Caco-2 (cell line): ENCODE measurements around the gene APOM. TPM values are rescaled to one million over a fixed set of nuclear protein-coding genes. Genes with fewer than 3 reads are reported as not detected.

Experiments
- BruUV-seq: library from RNA; stranded (reverse); fragments of 400-500 nt; replicated peaks from 2 replicates; lab custom pipeline; 2021; lab: Mats Ljungman, UMichigan
- CTCF ChIA-PET: fragments of 300-600 bp; sonication (Branson Sonifier 250); formaldehyde crosslinking; loops from one replicate; lab custom pipeline; 2022; ENCODE audit warnings: antibody characterized with exemption; lab: Charles Lee
- POLR2A ChIA-PET: fragments of 300-600 bp; sonication (Branson Sonifier 250); formaldehyde crosslinking; loops from one replicate; lab custom pipeline; 2022; ENCODE audit warnings: antibody characterized with exemption; lab: Charles Lee
- DNase-seq, 2 experiments: peaks; one replicate each; pipeline versions ENCODE4 v3.0.0 to v3.0.0-alpha.2; 2020 to 2022
- H3K27me3 ChIP-seq: replicated peaks from 2 replicates; pipeline ENCODE4 v1.6.0; 2011; ENCODE audit warnings: low read length; ENCODE audit not compliant: control insufficient read depth, insufficient read depth
- H3K36me3 ChIP-seq: 2 replicates; pipeline ENCODE4 v1.5.1; 2011; ENCODE audit warnings: low read length; ENCODE audit not compliant: control insufficient read depth, insufficient read depth
- H3K4me1 ChIP-seq: fragments of 250-450 bp; sonication (Bioruptor Pico); 2 replicates; pipeline ENCODE4 v1.5.1; 2020; ENCODE audit warnings: mild to moderate bottlenecking
- H3K4me3 ChIP-seq: 2 replicates; pipeline ENCODE4 v1.5.1; 2011; ENCODE audit warnings: low read depth, mild to moderate bottlenecking, control low read depth, low read length
- H3K9me3 ChIP-seq: fragments of 250-450 bp; sonication (Bioruptor Pico); 2 replicates; pipeline ENCODE4 v1.5.1; 2020; ENCODE audit warnings: mild to moderate bottlenecking, moderate library complexity
- H3K27ac Mint-ChIP-seq: one replicate; pipeline ENCODE4 v1.8.0; 2022; ENCODE audit warnings: mixed read lengths; ENCODE audit not compliant: unreplicated experiment
- H3K27me3 Mint-ChIP-seq: one replicate; pipeline ENCODE4 v1.8.0; 2022; ENCODE audit warnings: mixed read lengths; ENCODE audit not compliant: insufficient read depth, unreplicated experiment
- H3K36me3 Mint-ChIP-seq: one replicate; pipeline ENCODE4 v1.8.0; 2022; ENCODE audit warnings: mild to moderate bottlenecking, mixed read lengths; ENCODE audit not compliant: insufficient read depth, unreplicated experiment
- H3K4me1 Mint-ChIP-seq: one replicate; pipeline ENCODE4 v1.8.0; 2022; ENCODE audit warnings: low read depth, mixed read lengths; ENCODE audit not compliant: unreplicated experiment
- H3K4me3 Mint-ChIP-seq: one replicate; pipeline ENCODE4 v1.8.0; 2022; ENCODE audit warnings: mild to moderate bottlenecking, moderate library complexity, mixed read lengths; ENCODE audit not compliant: unreplicated experiment
- H3K9me3 Mint-ChIP-seq: one replicate; pipeline ENCODE4 v1.8.0; 2022; ENCODE audit warnings: mixed read lengths; ENCODE audit not compliant: unreplicated experiment
- CTCF ChIP-seq, 2 experiments: fragments of 200-600 bp in 1 of 2; IDR thresholded peaks; 1 replicate in 1 of 2; 2 replicates in 1 of 2; pipeline versions ENCODE4 v1.5.1 to v1.8.0; 2011 to 2022; ENCODE audit warnings: antibody characterized with exemption in 1 of 2, control low read depth in 1 of 2, inconsistent platforms in 1 of 2, low read depth in 1 of 2, low read length in 1 of 2, mild to moderate bottlenecking in 1 of 2, moderate library complexity in 1 of 2; ENCODE audit not compliant: insufficient read depth in 1 of 2, severe bottlenecking in 1 of 2, unreplicated experiment in 1 of 2
- intact Hi-C: fragments of 100-400 bp; cut with micrococcal nuclease; formaldehyde crosslinking; loops from one replicate; pipeline ENCODE4 v1.10.0; 2022; ENCODE audit not compliant: unreplicated experiment
- total RNA-seq: library from RNA; stranded (reverse); gene quantifications from 2 replicates; pipeline ENCODE4 v1.2.3, GENCODE V29; 2022

APOM gene
- total RNA-seq, 1 experiment from 2014 or later = 15.8 TPM

- ChIA-PET POLR2A (no interaction called here), CTCF (no interaction called here)
- TF ChIP-seq CTCF (IDR thresholded peaks at IDR 0.05; ENCODE audit: insufficient read depth in 1 of 2, low read depth in 1 of 2, low read length in 1 of 2, severe bottlenecking in 1 of 2, unreplicated experiment in 1 of 2) = no peak
- H3K27me3 Mint-ChIP-seq = no peaks in the 10 kb centered on the region
- DNase-seq = peak in 1 of 2 experiments; percentile 42
- Histone ChIP-seq H3K4me3 (peak overlapping the region; percentile 50), H3K9me3 (no peaks in the 10 kb centered on the region), H3K36me3 (peaks cover 5% of the 10 kb centered on the region), H3K27me3 (no peaks in the 10 kb centered on the region), H3K4me1 (peaks cover 37% of the 10 kb centered on the region)
- H3K36me3 Mint-ChIP-seq = peaks cover 39% of the 10 kb centered on the region
- no peaks in the 10 kb centered on the region for H3K9me3 Mint-ChIP-seq
- intact Hi-C loops = loop anchor here (5.0 kb wide), 1 partner anchor 36 kb away; the partner anchor contains the start of gene CLIC1
- TSS peak; percentile 33 for BruUV-seq
- H3K27ac Mint-ChIP-seq = peak overlapping the region; percentile 74
- H3K4me3 Mint-ChIP-seq = peak overlapping the region; percentile 91
- H3K4me1 Mint-ChIP-seq = peaks cover 28% of the 10 kb centered on the region
These were observed 45.2 kb downstream of the APOM start for GRCh38 chr6:31700740-31701401.

- Mint-ChIP-seq H3K4me3 (peak overlapping the region; percentile 91), H3K27me3 (no peaks in the 10 kb centered on the region), H3K27ac (peak overlapping the region; percentile 87), H3K36me3 (peaks cover 30% of the 10 kb centered on the region), H3K9me3 (no peaks in the 10 kb centered on the region), H3K4me1 (peaks cover 21% of the 10 kb centered on the region)
- intact Hi-C loops = loop anchor here (2.0 to 5.0 kb wide), 2 partner anchors 21 to 35 kb away; partner anchors contain the start of genes CLIC1 and LY6G5C
- Histone ChIP-seq H3K27me3 (no peaks in the 10 kb centered on the region), H3K4me3 (peak overlapping the region; percentile 50), H3K9me3 (no peaks in the 10 kb centered on the region), H3K36me3 (peaks cover 5% of the 10 kb centered on the region), H3K4me1 (peaks cover 35% of the 10 kb centered on the region)
- BruUV-seq = TSS peak; percentile 37
- no peak for TF ChIP-seq CTCF (IDR thresholded peaks at IDR 0.05; ENCODE audit: insufficient read depth in 1 of 2, low read depth in 1 of 2, low read length in 1 of 2, severe bottlenecking in 1 of 2, unreplicated experiment in 1 of 2)
- no peak for DNase-seq
- ChIA-PET CTCF (no interaction called here), POLR2A (interaction anchor here (1.5 to 1.7 kb wide), 3 partner anchors 11 to 37 kb away, joined by 4 read pairs; no protein-coding TSS in a partner anchor)
These were observed 46.1 kb downstream of the APOM start for GRCh38 chr6:31701666-31702404.

GRCh38 chr6:31702405-31702818, 46.7 kb downstream of the APOM start:
- peak overlapping the region; percentile 50 for H3K4me3 ChIP-seq
- DNase-seq = no peak
- H3K4me1 ChIP-seq = peaks cover 34% of the 10 kb centered on the region
- no peaks in the 10 kb centered on the region for H3K27me3 Mint-ChIP-seq
- H3K36me3 Mint-ChIP-seq = peaks cover 25% of the 10 kb centered on the region
- peak overlapping the region; percentile 87 for H3K27ac Mint-ChIP-seq
- H3K36me3 ChIP-seq = peaks cover 3% of the 10 kb centered on the region
- H3K4me1 Mint-ChIP-seq = peaks cover 16% of the 10 kb centered on the region
- no peaks in the 10 kb centered on the region for H3K9me3 ChIP-seq
- ChIA-PET CTCF (interaction anchor here (0.9 to 1.2 kb wide), 5 partner anchors 22 to 104 kb away, joined by 3 to 7 read pairs (median 3); partner anchors contain the start of genes CSNK2B and LSM2), POLR2A (interaction anchor here (1.2 to 1.7 kb wide), 8 partner anchors 11 to 160 kb away, joined by 3 to 11 read pairs (median 4); partner anchors contain the start of genes CLIC1, HSPA1A, HSPA1L and NEU1)
- H3K27me3 ChIP-seq = no peaks in the 10 kb centered on the region
- no peak for TF ChIP-seq CTCF (IDR thresholded peaks at IDR 0.05; ENCODE audit: insufficient read depth in 1 of 2, low read depth in 1 of 2, low read length in 1 of 2, severe bottlenecking in 1 of 2, unreplicated experiment in 1 of 2)
- H3K4me3 Mint-ChIP-seq = peak overlapping the region; percentile 91
- H3K9me3 Mint-ChIP-seq = no peaks in the 10 kb centered on the region
- intact Hi-C loops = loop anchor here (2.0 to 5.0 kb wide), 2 partner anchors 22 to 35 kb away; partner anchors contain the start of genes CLIC1 and LY6G5C
- no TSS peak for BruUV-seq
